Mesendoderm (in vitro differentiated cells): ENCODE results near the gene HCLS1.
A peak's percentile ranks its signal among the peaks of the same experiment; 100 is the strongest.

Experiments used
- DNase-seq: peaks from one replicate; pipeline ENCODE4 v3.0.0; 2013
- H2AK5ac ChIP-seq: 2 replicates; pipeline ENCODE4 v1.6.1; 2013; ENCODE audit warnings: low read length, inconsistent platforms
- H2BK120ac ChIP-seq: 2 replicates; pipeline ENCODE4 v1.6.1; 2013; ENCODE audit warnings: low read depth, mild to moderate bottlenecking, low read length, moderate library complexity, mixed read lengths
- H2BK15ac ChIP-seq: replicated peaks from 2 replicates; pipeline ENCODE4 v1.6.1; 2013; ENCODE audit warnings: low read depth, mild to moderate bottlenecking, moderate library complexity
- H2BK5ac ChIP-seq: 2 replicates; pipeline ENCODE4 v1.6.1; 2013; ENCODE audit warnings: low read length, inconsistent platforms
- H3K18ac ChIP-seq: 2 replicates; pipeline ENCODE4 v1.6.1; 2013; ENCODE audit warnings: mild to moderate bottlenecking, low read length, mixed read lengths
- H3K23ac ChIP-seq: one replicate; pipeline ENCODE4 v1.6.1; 2013; ENCODE audit warnings: low read length
- H3K27ac ChIP-seq: 2 replicates; pipeline ENCODE4 v1.5.1; 2013; ENCODE audit warnings: low read depth, mild to moderate bottlenecking, inconsistent platforms, low read length, moderate library complexity
- H3K27me3 ChIP-seq: 2 replicates; pipeline ENCODE4 v1.6.1; 2013; ENCODE audit warnings: low read length, control low read depth, mild to moderate bottlenecking, inconsistent platforms; ENCODE audit not compliant: insufficient read depth, poor library complexity
- H3K36me3 ChIP-seq: 2 replicates; pipeline ENCODE4 v1.6.1; 2013; ENCODE audit warnings: low read length, inconsistent platforms; ENCODE audit not compliant: control insufficient read depth, insufficient read depth
- H3K4ac ChIP-seq: one replicate; pipeline ENCODE4 v1.6.1; 2013; ENCODE audit warnings: low read depth, mild to moderate bottlenecking, low read length, moderate library complexity
- H3K4me1 ChIP-seq: 2 replicates; pipeline ENCODE4 v1.6.1; 2013; ENCODE audit warnings: low read depth, low read length, inconsistent platforms; ENCODE audit not compliant: control insufficient read depth
- H3K4me2 ChIP-seq: 2 replicates; pipeline ENCODE4 v1.6.1; 2013; ENCODE audit warnings: low read length
- H3K4me3 ChIP-seq: 2 replicates; pipeline ENCODE4 v1.5.1; 2013; ENCODE audit warnings: mild to moderate bottlenecking, low read length
- H3K56ac ChIP-seq: one replicate; pipeline ENCODE4 v1.6.1; 2013; ENCODE audit warnings: low read length
- H3K79me1 ChIP-seq: 2 replicates; pipeline ENCODE4 v1.6.1; 2013; ENCODE audit warnings: low read length, inconsistent platforms
- H3K79me2 ChIP-seq: 2 replicates; pipeline ENCODE4 v1.6.1; 2013; ENCODE audit warnings: mild to moderate bottlenecking, low read length; ENCODE audit not compliant: control insufficient read depth, insufficient read depth
- H3K9ac ChIP-seq: 2 replicates; pipeline ENCODE4 v1.6.1; 2013; ENCODE audit warnings: low read length, inconsistent platforms
- H4K5ac ChIP-seq: one replicate; pipeline ENCODE4 v1.6.1; 2013; ENCODE audit warnings: low read length
- H4K8ac ChIP-seq: one replicate; pipeline ENCODE4 v1.6.1; 2013; ENCODE audit warnings: low read depth, mild to moderate bottlenecking, control low read depth, low read length, moderate library complexity
- WGBS: extraction: QIAGEN DNeasy Blood & Tissue Kit; methylation state at CpG from one replicate; pipeline ENCODE4 v1.1.7; 2013; ENCODE audit warnings: low lambda C conversion rate, missing lambda C conversion rate; ENCODE audit not compliant: insufficient coverage; ENCODE audit errors: extremely low coverage; 5-methylcytosine and 5-hydroxymethylcytosine counted together

HCLS1 gene

DNA sequence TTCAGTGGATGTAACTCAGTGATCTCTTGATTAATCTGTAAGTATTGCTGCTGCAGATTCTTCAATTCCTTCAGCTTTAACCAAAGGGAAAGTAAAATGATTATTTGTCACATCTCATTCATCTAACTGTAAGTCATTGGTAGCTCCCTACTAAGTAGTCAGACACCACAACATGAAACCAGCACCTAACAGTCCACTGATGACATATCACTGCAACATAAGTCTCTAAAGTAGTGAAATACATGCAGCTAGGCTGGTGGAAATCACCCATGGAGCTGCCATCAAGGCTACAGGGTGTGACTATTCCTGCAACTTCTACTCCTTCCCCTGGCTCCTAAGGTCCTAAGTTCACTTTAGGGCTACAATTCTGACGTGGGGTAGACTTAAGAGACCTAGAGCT, 21.1 kb upstream of the HCLS1 start:
- Histone ChIP-seq H4K5ac (no peak overlapping the region), H3K36me3 (peaks cover 2% of the 10 kb centered on the region), H3K27me3 (no peaks in the 10 kb centered on the region), H3K9ac (no peak overlapping the region), H3K4me2 (no peak overlapping the region), H3K27ac (no peak overlapping the region), H3K4me1 (no peaks in the 10 kb centered on the region), H2BK15ac (no peak overlapping the region), H3K4me3 (no peak overlapping the region), H2BK5ac (no peak overlapping the region), H2AK5ac (no peak overlapping the region), H4K8ac (no peak overlapping the region), H3K23ac (no peak overlapping the region), H3K18ac (no peak overlapping the region), H3K79me1 (no peaks in the 10 kb centered on the region), H3K4ac (no peak overlapping the region), H3K56ac (no peak overlapping the region), H2BK120ac (no peak overlapping the region), H3K79me2 (no peaks in the 10 kb centered on the region)
- no CpG with 5 or more reads among the region's 1 CpG for WGBS
- no peak for DNase-seq

DNA sequence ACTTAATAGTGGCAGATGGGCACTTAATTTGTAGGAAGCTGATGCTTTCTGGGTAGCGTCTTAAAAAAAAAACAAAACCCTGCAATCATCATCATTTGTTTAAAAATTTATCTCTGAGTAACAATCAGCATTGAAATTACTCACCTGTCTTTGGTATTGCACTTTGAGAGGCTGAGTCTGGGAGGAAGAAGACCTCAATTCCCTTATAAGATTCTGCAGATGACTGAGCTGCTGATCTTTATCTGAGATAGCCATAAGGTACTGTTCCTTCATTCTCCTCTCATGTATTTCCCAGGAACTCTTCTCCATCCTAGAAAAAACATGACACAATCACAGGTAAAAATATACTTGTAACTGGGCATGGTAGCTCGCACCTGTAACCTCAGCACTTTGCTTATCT, 16.4 kb upstream of the HCLS1 start:
- no peak overlapping the region for H4K5ac ChIP-seq
- H2BK5ac ChIP-seq: no peak overlapping the region
- H3K27me3 ChIP-seq: no peaks in the 10 kb centered on the region
- no peaks in the 10 kb centered on the region for H3K79me1 ChIP-seq
- no peak overlapping the region for H3K56ac ChIP-seq
- H2BK120ac ChIP-seq: no peak overlapping the region
- H3K18ac ChIP-seq: no peak overlapping the region
- H3K9ac ChIP-seq: no peak overlapping the region
- no peak overlapping the region for H2AK5ac ChIP-seq
- H3K4me3 ChIP-seq: no peak overlapping the region
- H3K27ac ChIP-seq: no peak overlapping the region
- no peaks in the 10 kb centered on the region for H3K4me1 ChIP-seq
- peaks cover 3% of the 10 kb centered on the region for H3K36me3 ChIP-seq
- H3K79me2 ChIP-seq: no peaks in the 10 kb centered on the region
- H4K8ac ChIP-seq: no peak overlapping the region
- no peak for DNase-seq
- no peak overlapping the region for H2BK15ac ChIP-seq
- no peak overlapping the region for H3K23ac ChIP-seq
- H3K4ac ChIP-seq: no peak overlapping the region
- no CpG with 5 or more reads among the region's 2 CpGs for WGBS
- no peak overlapping the region for H3K4me2 ChIP-seq

DNA sequence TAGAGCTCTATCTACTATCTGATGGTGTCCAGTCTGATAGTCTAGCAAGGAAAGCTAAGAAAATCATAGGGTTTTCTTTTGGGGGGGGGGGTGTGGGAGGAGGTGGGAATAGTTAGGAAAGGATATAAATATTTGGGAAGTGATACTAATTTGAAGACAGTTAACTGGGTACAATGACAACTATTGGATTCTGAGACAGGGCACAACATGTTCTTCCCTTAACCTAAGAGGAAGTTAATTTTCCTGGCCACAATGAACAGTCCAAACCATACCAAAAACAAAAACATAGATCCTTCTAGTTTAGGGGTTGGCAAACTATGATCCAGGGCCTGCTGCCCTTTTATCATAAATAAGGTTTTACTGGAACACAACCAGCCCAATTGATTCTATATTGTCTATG, 10.0 kb upstream of the HCLS1 start:
- Histone ChIP-seq H3K4me1 (no peaks in the 10 kb centered on the region), H3K36me3 (no peaks in the 10 kb centered on the region)

GRCh38 chr3:121667333-121667732, 6.6 kb upstream of the HCLS1 start:
- Histone ChIP-seq H2BK120ac (no peak overlapping the region), H3K4me2 (no peak overlapping the region), H3K56ac (no peak overlapping the region), H3K4me1 (no peaks in the 10 kb centered on the region), H2AK5ac (no peak overlapping the region), H4K5ac (no peak overlapping the region), H3K36me3 (no peaks in the 10 kb centered on the region), H4K8ac (no peak overlapping the region), H3K27ac (no peak overlapping the region), H2BK5ac (no peak overlapping the region), H3K79me2 (no peaks in the 10 kb centered on the region), H3K79me1 (no peaks in the 10 kb centered on the region), H3K4me3 (no peak overlapping the region), H3K18ac (no peak overlapping the region), H3K23ac (no peak overlapping the region), H3K9ac (no peak overlapping the region), H2BK15ac (no peak overlapping the region), H3K27me3 (no peaks in the 10 kb centered on the region), H3K4ac (no peak overlapping the region)
- no CpG with 5 or more reads among the region's 4 CpGs for WGBS
- no peak for DNase-seq

More for the DNA sequence above, 10.0 kb upstream of the HCLS1 start:
- Histone ChIP-seq H3K18ac (no peak overlapping the region), H3K79me1 (no peaks in the 10 kb centered on the region), H3K4me2 (no peak overlapping the region), H4K5ac (no peak overlapping the region), H3K9ac (no peak overlapping the region), H3K4me3 (no peak overlapping the region), H3K4ac (no peak overlapping the region), H3K27me3 (no peaks in the 10 kb centered on the region), H3K56ac (no peak overlapping the region), H3K23ac (no peak overlapping the region), H3K79me2 (no peaks in the 10 kb centered on the region), H2BK15ac (no peak overlapping the region), H3K27ac (no peak overlapping the region), H2BK120ac (no peak overlapping the region), H2AK5ac (no peak overlapping the region), H2BK5ac (no peak overlapping the region), H4K8ac (no peak overlapping the region)
- DNase-seq: no peak

GRCh38 chr3:121665488-121665887, 4.8 kb upstream of the HCLS1 start:
- no peaks in the 10 kb centered on the region for H3K79me2 ChIP-seq
- whole genome bisulfite sequencing: no CpG with 5 or more reads among the region's 2 CpGs
- no peak for DNase-seq
- H3K4me1 ChIP-seq: no peaks in the 10 kb centered on the region
- H3K36me3 ChIP-seq: no peaks in the 10 kb centered on the region
- H3K4ac ChIP-seq: no peak overlapping the region
- no peak overlapping the region for H3K27ac ChIP-seq
- no peak overlapping the region for H3K23ac ChIP-seq
- no peak overlapping the region for H2BK120ac ChIP-seq
- no peak overlapping the region for H3K9ac ChIP-seq
- no peaks in the 10 kb centered on the region for H3K27me3 ChIP-seq
- H4K5ac ChIP-seq: no peak overlapping the region
- no peak overlapping the region for H3K18ac ChIP-seq
- no peaks in the 10 kb centered on the region for H3K79me1 ChIP-seq
- H3K4me3 ChIP-seq: no peak overlapping the region
- H2BK5ac ChIP-seq: no peak overlapping the region
- H3K56ac ChIP-seq: no peak overlapping the region
- H4K8ac ChIP-seq: no peak overlapping the region
- H3K4me2 ChIP-seq: no peak overlapping the region
- no peak overlapping the region for H2AK5ac ChIP-seq
- H2BK15ac ChIP-seq: no peak overlapping the region

DNA sequence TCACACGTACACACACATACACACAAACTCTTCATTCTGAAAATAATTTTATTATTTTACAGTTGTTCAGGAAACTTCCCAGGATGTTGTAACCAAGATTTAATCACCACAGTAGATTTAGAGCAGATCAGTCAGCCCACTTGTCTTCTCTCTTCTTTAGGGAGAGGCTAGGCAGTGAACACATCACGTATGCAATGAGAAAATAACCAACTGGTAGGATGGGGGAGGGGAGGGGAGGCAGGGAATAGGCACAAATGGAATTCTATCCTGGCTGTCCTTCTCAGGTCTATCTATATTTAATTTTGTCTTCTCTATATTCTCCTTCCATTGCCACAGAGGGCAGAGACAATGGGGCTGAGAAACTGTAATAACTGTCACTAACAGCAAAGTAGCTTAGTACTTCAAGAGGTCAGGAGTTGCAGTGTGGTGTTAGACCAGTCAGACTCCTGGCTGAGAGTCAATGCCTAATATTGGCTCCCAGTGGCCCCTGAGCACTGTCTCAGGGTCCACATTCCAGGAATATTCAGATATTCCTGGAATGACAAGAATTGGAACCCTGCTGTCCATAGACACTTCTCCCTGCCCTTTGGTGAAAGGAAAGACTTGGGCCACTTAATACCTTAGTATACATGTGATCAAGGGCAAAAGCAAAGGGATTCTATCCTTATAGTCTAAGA, 2.6 kb upstream of the HCLS1 start:
- H3K36me3 ChIP-seq: no peaks in the 10 kb centered on the region
- 100% methylated on average over 1 of the region's 2 CpGs for WGBS

More for the DNA sequence above, 2.6 kb upstream of the HCLS1 start:
- H3K56ac ChIP-seq: no peak overlapping the region
- no peak overlapping the region for H3K18ac ChIP-seq
- no peak overlapping the region for H3K27ac ChIP-seq
- H2BK120ac ChIP-seq: no peak overlapping the region
- H3K23ac ChIP-seq: no peak overlapping the region
- no peaks in the 10 kb centered on the region for H3K79me1 ChIP-seq
- no peak overlapping the region for H3K4me2 ChIP-seq
- H3K9ac ChIP-seq: no peak overlapping the region
- H4K8ac ChIP-seq: no peak overlapping the region
- no peak overlapping the region for H2AK5ac ChIP-seq
- no peak overlapping the region for H2BK5ac ChIP-seq
- no peak overlapping the region for H3K4ac ChIP-seq
- no peak overlapping the region for H2BK15ac ChIP-seq
- no peaks in the 10 kb centered on the region for H3K27me3 ChIP-seq
- DNase-seq: peak; percentile 12
- no peaks in the 10 kb centered on the region for H3K79me2 ChIP-seq
- no peak overlapping the region for H3K4me3 ChIP-seq
- H4K5ac ChIP-seq: no peak overlapping the region
- H3K4me1 ChIP-seq: no peaks in the 10 kb centered on the region
